HG03575 (cell line): ENCODE data around the gene TEX14.
"Not testable (repeated sequence)": the region's sequence is repeated elsewhere in the genome, so short reads cannot be mapped to it uniquely, and the experiment has no call there.

Experiments used
- ATAC-seq: cut with Tn5 transposase; IDR thresholded peaks from one replicate; pipeline ENCODE4 v1.9.1; 2021; ENCODE audit not compliant: unreplicated experiment, insufficient number of reproducible peaks, low FRiP score; ENCODE audit errors: extremely low read depth

Gene TEX14

DNA sequence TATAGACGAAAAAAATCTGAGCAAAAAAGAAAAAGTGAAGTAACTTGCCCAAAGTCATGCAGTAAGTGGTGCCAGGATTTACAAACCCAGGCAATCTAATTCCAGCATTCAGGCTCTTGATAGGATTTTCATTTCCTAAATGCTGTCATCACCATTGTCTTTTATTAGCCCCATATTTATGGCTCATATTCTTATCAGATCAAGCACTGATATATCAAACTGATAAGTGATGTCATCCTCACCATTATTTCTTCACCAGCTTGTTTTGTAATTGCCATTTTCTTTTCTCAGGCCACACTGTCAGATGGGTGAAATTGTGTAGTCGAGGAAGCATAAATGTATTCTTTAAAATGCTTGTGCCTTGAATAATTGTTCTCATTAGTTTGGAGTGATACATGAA lies 1.9 kb upstream of the TEX14 start:
- ATAC-seq: no peak

DNA sequence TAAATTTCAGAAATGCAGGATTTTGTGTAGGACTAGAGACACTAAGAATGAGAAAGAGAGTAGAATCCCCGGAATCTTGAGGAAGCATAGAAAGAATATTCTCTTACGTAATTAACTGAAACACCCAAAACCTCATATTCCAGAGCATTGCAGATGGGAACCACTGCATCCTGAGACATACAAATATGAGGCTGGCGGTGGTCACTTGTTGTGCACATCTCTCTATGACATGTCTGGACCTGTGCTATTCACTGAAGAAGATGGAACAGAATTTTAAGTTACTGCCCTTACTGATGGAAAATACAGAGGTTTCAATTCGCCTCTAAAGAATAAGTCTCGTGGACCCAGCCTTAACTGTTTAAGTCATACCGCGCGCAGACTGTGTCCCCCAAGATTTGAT lies 1.4 kb upstream of the TEX14 start:
- ATAC-seq: no peak

DNA sequence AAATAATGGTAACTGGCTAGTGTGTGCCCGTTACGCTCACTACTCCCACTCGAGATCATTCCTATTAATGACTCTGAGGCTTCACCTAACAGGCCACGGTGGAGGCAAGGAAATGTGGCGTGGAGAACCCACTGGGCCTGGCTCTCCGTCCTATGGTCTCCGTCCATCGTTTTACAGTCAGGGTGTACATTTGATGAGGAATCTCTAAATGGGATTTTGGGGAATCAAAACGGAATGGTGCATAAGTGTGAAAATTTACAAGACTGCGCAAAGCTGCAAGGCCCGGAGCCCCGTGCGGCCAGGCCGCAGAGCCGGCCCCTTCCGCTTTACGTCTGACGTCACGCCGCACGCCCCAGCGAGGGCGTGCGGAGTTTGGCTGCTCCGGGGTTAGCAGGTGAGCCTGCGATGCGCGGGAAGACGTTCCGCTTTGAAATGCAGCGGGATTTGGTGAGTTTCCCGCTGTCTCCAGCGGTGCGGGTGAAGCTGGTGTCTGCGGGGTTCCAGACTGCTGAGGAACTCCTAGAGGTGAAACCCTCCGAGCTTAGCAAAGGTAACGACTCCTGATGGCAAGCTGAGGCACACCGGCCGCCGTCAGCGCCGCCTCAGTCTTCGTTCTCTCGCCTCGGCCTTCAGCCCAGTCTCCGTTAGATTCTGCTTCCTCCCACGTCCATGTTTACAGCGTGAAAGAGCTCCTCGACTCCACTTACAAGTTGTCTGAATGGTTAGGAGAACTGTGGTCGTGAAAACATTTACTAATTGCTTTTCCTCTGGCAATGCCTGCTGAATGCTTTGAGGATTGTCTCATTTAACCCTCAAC lies 602 bp upstream of the TEX14 start, which contains the start of gene RAD51C:
Gene RAD51C, plus strand, starts transcription at position 364 of the 817 bp plus-strand sequence. Its CDS starts 42 bp downstream, at position 406.
- no peak for ATAC-seq

DNA sequence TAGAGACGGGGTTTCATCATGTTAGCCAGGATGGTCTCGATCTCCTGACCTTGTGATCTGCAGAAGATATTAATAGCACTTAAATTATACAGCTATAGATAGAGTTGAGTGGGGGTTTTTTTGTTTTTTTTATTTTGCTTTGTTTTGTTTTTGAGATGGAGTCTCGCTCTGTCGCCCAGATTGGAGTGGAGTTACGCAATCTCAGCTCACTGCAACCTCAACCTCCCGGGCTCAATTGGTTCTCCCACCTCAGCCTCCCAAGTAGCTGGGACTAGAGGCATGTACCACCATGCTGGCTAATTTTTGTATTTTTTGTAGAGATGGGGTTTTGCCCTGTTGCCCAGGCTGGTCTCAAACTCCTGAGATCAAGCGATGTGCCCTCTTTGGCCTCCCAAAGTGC lies 1.8 kb downstream of the TEX14 start:
- not testable (repeated sequence) for ATAC-seq

GRCh38 chr17:58688521-58688920 lies 3.3 kb downstream of the TEX14 start:
- ATAC-seq: no peak

GRCh38 chr17:58686980-58687379 lies 4.9 kb downstream of the TEX14 start:
- no peak for ATAC-seq

- ATAC-seq: not testable (repeated sequence)
Observed at GRCh38 chr17:58684462-58684861, 7.4 kb downstream of the TEX14 start.

DNA sequence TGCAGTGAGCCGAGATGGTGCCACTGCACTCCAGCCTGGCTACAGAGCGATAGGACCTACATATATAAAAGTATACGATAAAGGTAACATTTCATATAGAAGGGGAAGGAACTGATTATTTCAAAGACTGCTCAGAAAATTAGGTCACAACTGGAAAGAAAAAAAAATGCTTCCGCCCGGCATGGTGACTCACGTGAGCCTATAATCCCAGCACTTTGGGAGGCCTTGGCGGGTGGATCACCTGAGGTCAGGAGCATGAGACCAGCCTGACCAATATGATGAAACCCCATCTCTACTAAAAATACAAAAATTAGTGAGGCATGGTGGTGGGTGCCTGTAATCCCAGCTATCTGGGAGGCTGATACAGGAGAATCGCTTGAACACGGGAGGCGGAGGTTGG lies 7.8 kb downstream of the TEX14 start:
- ATAC-seq: no peak

- ATAC-seq: no peak
Observed at GRCh38 chr17:58680038-58680369, 11.8 kb downstream of the TEX14 start.

DNA sequence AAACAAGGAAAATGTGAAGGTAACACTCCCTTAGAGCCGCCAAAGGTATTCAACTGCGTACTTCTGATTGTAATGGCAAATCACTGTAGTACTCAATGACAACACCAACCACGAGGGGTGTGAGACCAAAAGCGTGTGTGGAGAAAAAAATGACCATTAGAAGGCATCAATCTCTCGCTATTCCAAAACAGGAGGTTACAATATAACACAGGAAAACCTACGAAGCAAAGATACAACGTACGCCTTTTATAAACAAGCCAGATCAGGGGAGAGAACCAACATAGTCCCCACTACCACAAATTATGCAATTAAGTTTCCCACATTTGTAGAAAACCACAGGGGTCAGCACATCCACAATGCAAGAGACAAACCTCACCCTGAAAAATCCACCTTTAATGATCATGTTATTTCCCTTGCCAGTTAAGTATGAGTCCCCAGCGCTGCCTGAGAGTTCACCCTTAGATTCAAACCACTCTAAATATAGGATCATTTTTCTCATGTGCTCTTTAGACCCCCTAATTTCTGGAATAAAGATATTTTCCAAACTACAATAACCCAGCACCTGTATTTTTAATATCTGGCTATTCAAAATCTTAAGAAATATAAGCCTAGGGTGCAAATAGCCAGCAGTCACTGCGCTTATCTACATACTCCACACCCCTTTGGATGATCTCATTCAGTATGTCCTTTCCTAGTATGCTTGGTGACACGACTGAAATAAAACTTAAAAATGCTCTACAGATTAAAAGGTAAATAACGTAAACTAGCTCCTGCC lies 12.4 kb downstream of the TEX14 start:
- ATAC-seq: no peak

GRCh38 chr17:58678287-58678686 lies 13.6 kb downstream of the TEX14 start:
- ATAC-seq: not testable (repeated sequence)

GRCh38 chr17:58677194-58677880 lies 14.5 kb downstream of the TEX14 start:
- no peak for ATAC-seq

DNA sequence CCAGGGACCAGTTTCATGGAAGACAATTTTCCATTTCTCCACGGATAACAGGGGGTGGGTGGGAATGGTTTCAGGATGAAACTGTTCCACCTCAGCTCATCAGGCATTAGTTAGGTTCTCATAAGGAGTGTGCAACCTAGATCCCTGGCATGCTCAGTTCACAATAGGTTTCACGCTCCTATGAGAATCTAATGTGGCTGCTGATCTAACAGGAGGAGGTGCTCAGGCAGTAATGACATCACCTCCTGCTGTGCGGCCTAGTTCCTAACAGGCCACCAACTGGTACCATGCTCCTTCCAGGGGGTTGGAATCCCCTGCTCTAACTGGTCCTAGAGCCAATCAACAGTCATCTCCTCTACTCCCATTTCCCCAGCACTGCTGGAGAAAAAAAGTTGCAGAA lies 19.9 kb downstream of the TEX14 start:
- ATAC-seq: no peak

- no peak for ATAC-seq
Observed at GRCh38 chr17:58669853-58670252, 22.0 kb downstream of the TEX14 start.

DNA sequence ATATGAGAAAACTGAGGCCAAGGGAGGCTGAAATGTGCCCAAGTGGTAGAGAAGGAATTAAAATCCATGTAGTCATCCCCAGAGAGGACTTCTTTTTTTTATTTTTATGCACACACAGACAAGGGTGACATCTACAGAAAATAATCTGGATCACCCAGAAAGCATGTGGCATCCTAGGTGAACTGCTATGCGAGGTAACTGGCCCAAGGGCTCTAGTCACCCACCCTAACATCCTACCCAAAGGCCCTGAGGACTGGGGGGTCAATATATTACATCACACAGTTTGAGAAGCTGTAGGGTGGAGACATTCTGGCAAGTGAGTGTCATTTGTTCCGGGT lies 23.3 kb downstream of the TEX14 start:
- no peak for ATAC-seq

DNA sequence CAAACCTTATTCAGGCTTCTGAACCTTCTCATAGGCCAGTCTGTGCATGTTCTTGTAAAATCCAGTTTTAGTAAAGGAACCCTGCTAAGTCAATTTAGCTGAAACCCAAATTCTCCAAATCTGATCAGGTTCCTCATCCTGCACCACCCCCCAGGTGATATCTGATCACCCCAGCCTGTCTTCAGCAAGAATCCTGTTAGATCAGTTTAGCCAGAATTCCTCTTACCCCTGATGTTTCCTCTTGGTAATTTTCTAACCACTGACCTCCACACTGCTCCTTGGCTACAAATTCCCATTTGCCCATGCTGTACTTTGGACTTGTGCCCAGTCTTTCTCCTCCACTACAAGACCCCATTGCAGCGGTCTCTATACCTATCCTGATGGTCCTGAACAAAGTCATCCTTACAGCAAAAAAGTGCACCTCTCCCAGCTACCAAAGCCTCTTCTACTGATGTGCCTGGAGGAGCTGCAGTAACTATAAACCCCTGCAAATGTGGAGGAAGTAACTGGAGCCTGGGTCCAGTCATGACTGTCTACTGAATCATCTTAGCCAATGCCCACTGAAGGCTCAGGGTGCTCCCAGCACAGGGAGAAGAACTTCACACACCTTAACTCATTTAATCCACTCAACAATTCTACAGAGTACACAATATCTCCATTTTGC lies 23.8 kb downstream of the TEX14 start:
- ATAC-seq: no peak

DNA sequence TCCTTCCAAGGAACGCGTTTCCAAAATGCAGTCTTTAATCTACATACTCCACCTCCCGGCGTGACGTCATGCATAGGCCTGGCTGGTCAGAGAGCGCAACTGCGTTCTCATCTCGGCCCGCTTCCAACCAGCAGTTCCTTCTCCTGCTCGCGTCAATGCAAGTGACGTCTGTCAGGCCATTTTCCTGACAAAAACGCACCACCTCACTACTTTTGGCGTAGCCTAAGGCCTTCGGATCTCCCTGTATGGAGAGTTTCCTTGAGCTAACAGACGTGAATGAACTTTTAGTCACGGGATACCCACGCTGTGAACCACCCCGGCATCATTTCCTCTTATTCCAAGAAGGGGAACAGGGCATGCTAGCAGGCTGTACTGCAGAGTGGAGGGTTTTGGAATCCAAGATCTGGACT lies 25.0 kb downstream of the TEX14 start:
- ATAC-seq: no peak

- ATAC-seq: no peak
Observed at GRCh38 chr17:58665946-58666857, 25.6 kb downstream of the TEX14 start.
